ENCODE results near the gene AHI1.

- TF ChIP-seq CTCF (IDR thresholded peaks at IDR 0.05; ENCODE audit: borderline replicate concordance, extremely low read depth, low read length, poor library complexity, severe bottlenecking) (no peak), EZH2 (IDR thresholded peaks at IDR 0.05; ENCODE audit: borderline replicate concordance, low read depth, low read length, severe bottlenecking) (no peak)
Measured at GRCh38 chr6:135346747-135347146, 150.8 kb downstream of the AHI1 start.
